AG04450 (cell line): ENCODE data around the gene TTC28. TPM values are rescaled to one million over a fixed set of nuclear protein-coding genes. Genes with fewer than 3 reads are reported as not detected.

ENCODE experiments used
- CTCF ChIA-PET: fragments of 300-600, 350-600 bp; formaldehyde crosslinking; extraction: SDS; loops from one replicate; lab custom pipeline; 2022; ENCODE audit warnings: antibody characterized with exemption, inconsistent platforms; lab: Charles Lee
- POLR2A ChIA-PET: fragments of 350-600 bp; formaldehyde crosslinking; extraction: SDS; loops from one replicate; lab custom pipeline; 2021; ENCODE audit warnings: antibody characterized with exemption, inconsistent platforms; lab: Yijun Ruan, JAX
- DNase-seq: peaks from one replicate; pipeline ENCODE4 v3.0.0-alpha.2; 2011; ENCODE audit warnings: low read depth, low spot score
- H3K27ac ChIP-seq: one replicate; pipeline ENCODE4 v1.5.1; 2012; ENCODE audit warnings: low read depth, low read length, control low read depth
- H3K27me3 ChIP-seq: one replicate; pipeline ENCODE4 v1.6.0; 2012; ENCODE audit warnings: low read length; ENCODE audit not compliant: control insufficient read depth, insufficient read depth
- H3K4me3 ChIP-seq: 2 replicates; pipeline ENCODE4 v1.5.1; 2011; ENCODE audit warnings: mild to moderate bottlenecking, low read depth, low read length, control low read depth
- H3K9me3 ChIP-seq: 2 replicates; pipeline ENCODE4 v1.5.1; 2012; ENCODE audit warnings: low read length; ENCODE audit not compliant: control insufficient read depth, insufficient read depth
- polyA plus RNA-seq: library from polyadenylated mRNA; depleted of rRNA; stranded (reverse); fragments of >200 nt; gene quantifications from 2 replicates; pipeline ENCODE4 v1.2.3, GENCODE V29; 2011
- TF ChIP-seq, protein P1 (sequence below): IDR thresholded peaks from 2 replicates; pipeline ENCODE4 v1.5.1; 2011; ENCODE audit warnings: low read depth, low read length, control low read depth, inconsistent platforms

TTC28 gene
- polyA plus RNA-seq, 1 experiment: 11.2 TPM

GRCh38 chr22:28053896-28054818 is 625.5 kb downstream of the TTC28 start:
- H3K4me3 ChIP-seq: no peak overlapping the region
- no peak for DNase-seq
- H3K27ac ChIP-seq: no peak overlapping the region
- no peaks in the 10 kb centered on the region for H3K27me3 ChIP-seq
- CTCF ChIA-PET: interaction anchor here (0.6 to 3.1 kb wide), 5 partner anchors 9 to 546 kb away, joined by 3 to 14 read pairs (median 4); no protein-coding TSS in a partner anchor
- POLR2A ChIA-PET: interaction anchor here (0.7 kb wide), 1 partner anchor 62 kb away, joined by 3 read pairs; no protein-coding TSS in a partner anchor
- TF ChIP-seq, protein P1, sequence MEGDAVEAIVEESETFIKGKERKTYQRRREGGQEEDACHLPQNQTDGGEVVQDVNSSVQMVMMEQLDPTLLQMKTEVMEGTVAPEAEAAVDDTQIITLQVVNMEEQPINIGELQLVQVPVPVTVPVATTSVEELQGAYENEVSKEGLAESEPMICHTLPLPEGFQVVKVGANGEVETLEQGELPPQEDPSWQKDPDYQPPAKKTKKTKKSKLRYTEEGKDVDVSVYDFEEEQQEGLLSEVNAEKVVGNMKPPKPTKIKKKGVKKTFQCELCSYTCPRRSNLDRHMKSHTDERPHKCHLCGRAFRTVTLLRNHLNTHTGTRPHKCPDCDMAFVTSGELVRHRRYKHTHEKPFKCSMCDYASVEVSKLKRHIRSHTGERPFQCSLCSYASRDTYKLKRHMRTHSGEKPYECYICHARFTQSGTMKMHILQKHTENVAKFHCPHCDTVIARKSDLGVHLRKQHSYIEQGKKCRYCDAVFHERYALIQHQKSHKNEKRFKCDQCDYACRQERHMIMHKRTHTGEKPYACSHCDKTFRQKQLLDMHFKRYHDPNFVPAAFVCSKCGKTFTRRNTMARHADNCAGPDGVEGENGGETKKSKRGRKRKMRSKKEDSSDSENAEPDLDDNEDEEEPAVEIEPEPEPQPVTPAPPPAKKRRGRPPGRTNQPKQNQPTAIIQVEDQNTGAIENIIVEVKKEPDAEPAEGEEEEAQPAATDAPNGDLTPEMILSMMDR: no peak
- no peaks in the 10 kb centered on the region for H3K9me3 ChIP-seq

DNA sequence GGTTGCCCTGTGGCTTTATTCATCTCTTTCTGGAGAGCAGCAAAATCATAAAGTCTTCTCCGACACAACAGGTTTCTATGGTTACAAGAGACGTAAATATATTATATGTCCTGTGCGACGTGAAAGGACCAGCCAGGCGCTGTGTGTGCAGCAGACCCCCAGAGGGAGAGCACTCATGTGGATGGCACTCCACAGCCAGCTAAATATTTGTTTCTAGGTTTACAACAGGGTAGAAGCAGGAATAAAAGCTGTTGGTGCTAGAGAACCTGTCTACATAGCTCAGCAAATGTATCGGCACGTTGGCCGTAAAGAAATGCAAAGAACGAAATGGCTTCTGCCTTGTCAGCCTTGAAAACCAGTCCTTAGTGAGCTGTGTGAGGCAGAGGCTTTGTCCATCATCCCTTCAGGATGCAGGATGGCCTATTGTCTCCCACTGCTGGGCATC is 626.8 kb downstream of the TTC28 start:
- Histone ChIP-seq H3K27me3 (no peaks in the 10 kb centered on the region), H3K9me3 (no peaks in the 10 kb centered on the region), H3K27ac (no peak overlapping the region), H3K4me3 (no peak overlapping the region)
- CTCF ChIA-PET: interaction anchor here (0.5 to 4.3 kb wide), 20 partner anchors 9 to 548 kb away, joined by 3 to 23 read pairs (median 4); no protein-coding TSS in a partner anchor
- POLR2A ChIA-PET: interaction anchor here (1.1 kb wide), 1 partner anchor 389 kb away, joined by 3 read pairs; no protein-coding TSS in a partner anchor
- no peak for DNase-seq
- TF ChIP-seq, protein P1: no peak

GRCh38 chr22:28051787-28052356 is 627.8 kb downstream of the TTC28 start:
- ChIA-PET POLR2A (interaction anchor here (0.6 to 1.1 kb wide), 2 partner anchors 390 to 623 kb away, joined by 3 read pairs; no protein-coding TSS in a partner anchor), CTCF (interaction anchor here (0.5 to 4.3 kb wide), 48 partner anchors 10 to 550 kb away, joined by 3 to 23 read pairs (median 4); no protein-coding TSS in a partner anchor)
- Histone ChIP-seq H3K27me3 (no peaks in the 10 kb centered on the region), H3K9me3 (no peaks in the 10 kb centered on the region), H3K4me3 (no peak overlapping the region), H3K27ac (no peak overlapping the region)
- TF ChIP-seq, protein P1: peak; percentile 97
- DNase-seq: no peak

DNA sequence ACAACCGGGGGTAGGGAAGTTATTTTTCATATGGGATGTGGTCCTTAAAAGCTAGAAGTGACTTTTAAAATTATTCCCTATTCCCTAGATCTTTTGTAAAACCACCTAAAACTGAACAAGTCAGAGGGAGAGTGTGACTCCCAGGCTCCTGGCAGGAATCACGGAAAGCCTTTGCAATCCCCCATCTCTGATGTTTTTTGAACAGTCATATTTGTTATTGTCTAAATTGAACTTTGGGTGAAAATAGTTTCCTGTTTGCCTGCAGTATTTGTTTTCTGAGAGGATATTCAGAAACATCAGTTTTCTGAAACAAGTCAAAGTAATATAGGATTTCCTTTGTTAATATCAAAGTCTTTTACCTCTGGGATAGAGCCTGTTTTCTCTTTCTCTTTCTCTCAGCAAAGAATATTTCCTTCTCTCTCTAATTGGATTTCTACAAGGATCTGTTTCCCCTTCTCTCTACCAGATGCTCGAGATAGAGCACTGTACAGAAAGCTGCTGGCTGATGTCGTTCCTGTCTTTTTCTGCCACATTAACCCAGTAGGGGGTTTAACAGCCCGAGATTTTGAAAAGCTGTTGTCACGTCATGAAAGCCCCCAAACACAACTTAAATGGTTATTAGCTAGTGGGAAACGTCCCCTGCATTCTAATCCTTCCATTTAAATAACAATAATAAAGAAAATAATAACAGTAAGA is 628.4 kb downstream of the TTC28 start:
- no peak overlapping the region for H3K27ac ChIP-seq
- no peaks in the 10 kb centered on the region for H3K27me3 ChIP-seq
- no peak for DNase-seq
- ChIA-PET CTCF (interaction anchor here (0.7 to 4.3 kb wide), 34 partner anchors 13 to 557 kb away, joined by 3 to 23 read pairs (median 4); no protein-coding TSS in a partner anchor), POLR2A (interaction anchor here (0.6 kb wide), 1 partner anchor 624 kb away, joined by 3 read pairs; no protein-coding TSS in a partner anchor)
- TF ChIP-seq, protein P1: no peak
- H3K4me3 ChIP-seq: no peak overlapping the region
- no peaks in the 10 kb centered on the region for H3K9me3 ChIP-seq
